NK-92 treated with Interleukin-12 subunit alpha and Interleukin-12 subunit beta, amount 100 ng/mL, for 24 hours (cell line): ENCODE data around the gene NINJ2.
"Not testable (repeated sequence)": the region's sequence is repeated elsewhere in the genome, so short reads cannot be mapped to it uniquely, and the experiment has no call there.

Experiments used
- DNase-seq: peaks from one replicate; lab custom pipeline; 2025; lab: John Stamatoyannopoulos, UW

Gene NINJ2

GRCh38 chr12:585062-586061 lies 77.9 kb downstream of the NINJ2 start:
- no peak for DNase-seq

GRCh38 chr12:583251-583869 lies 79.9 kb downstream of the NINJ2 start:
- DNase-seq = no peak

GRCh38 chr12:581746-582145 lies 81.5 kb downstream of the NINJ2 start:
- DNase-seq = no peak

GRCh38 chr12:581321-581720 lies 81.9 kb downstream of the NINJ2 start:
- no peak for DNase-seq

GRCh38 chr12:580813-581212 lies 82.4 kb downstream of the NINJ2 start:
- no peak for DNase-seq

GRCh38 chr12:579420-580110 lies 83.7 kb downstream of the NINJ2 start:
- no peak for DNase-seq

- DNase-seq = no peak
Observed at GRCh38 chr12:578748-579419, 84.4 kb downstream of the NINJ2 start.

GRCh38 chr12:577994-578747 lies 85.1 kb downstream of the NINJ2 start:
- DNase-seq = not testable (repeated sequence)

GRCh38 chr12:576615-577110 lies 86.6 kb downstream of the NINJ2 start:
- DNase-seq = no peak

GRCh38 chr12:575948-576614 lies 87.2 kb downstream of the NINJ2 start:
- peak; percentile 40 for DNase-seq

GRCh38 chr12:575129-575502 lies 88.1 kb downstream of the NINJ2 start:
- DNase-seq = no peak

GRCh38 chr12:574475-575128 lies 88.6 kb downstream of the NINJ2 start:
- no peak for DNase-seq

GRCh38 chr12:573232-573631 lies 90.0 kb downstream of the NINJ2 start:
- no peak for DNase-seq

- DNase-seq = no peak
Observed at GRCh38 chr12:572532-572899, 90.7 kb downstream of the NINJ2 start.

GRCh38 chr12:571795-572531 lies 91.3 kb downstream of the NINJ2 start:
- DNase-seq = no peak

GRCh38 chr12:570921-571794 lies 92.1 kb downstream of the NINJ2 start:
- DNase-seq = no peak

GRCh38 chr12:570435-570920 lies 92.8 kb downstream of the NINJ2 start:
- no peak for DNase-seq

GRCh38 chr12:569803-570434 lies 93.3 kb downstream of the NINJ2 start:
- peak; percentile 60 for DNase-seq
